ENCODE measurements around the gene RAB32. TPM values are rescaled to one million over a fixed set of nuclear protein-coding genes. Genes with fewer than 3 reads are reported as not detected.

Gene RAB32
- total RNA-seq, 1 donor from 2014 or later = 37.0 TPM

GRCh38 chr6:146592451-146592850, 48.8 kb downstream of the RAB32 start:
- no peaks in the 10 kb centered on the region for H3K36me3 Mint-ChIP-seq (ENCODE audit: low read depth, unreplicated experiment)
- no peak for DNase-seq (ENCODE audit: low spot score)
- H3K27me3 Mint-ChIP-seq (ENCODE audit: unreplicated experiment) = no peaks in the 10 kb centered on the region
- no peaks in the 10 kb centered on the region for H3K9me3 Mint-ChIP-seq (ENCODE audit: unreplicated experiment)
- H3K27ac Mint-ChIP-seq (ENCODE audit: unreplicated experiment) = no peak overlapping the region
- no peak overlapping the region for H3K4me3 Mint-ChIP-seq (ENCODE audit: unreplicated experiment)
- no peaks in the 10 kb centered on the region for H3K4me1 Mint-ChIP-seq (ENCODE audit: unreplicated experiment)
- TF ChIP-seq CTCF (IDR thresholded peaks at IDR 0.05; ENCODE audit: unreplicated experiment) = no peak

GRCh38 chr6:146593986-146594385, 50.4 kb downstream of the RAB32 start:
- no peak for DNase-seq (ENCODE audit: low spot score)
- H3K27ac Mint-ChIP-seq (ENCODE audit: unreplicated experiment) = no peak overlapping the region
- peaks cover under 1% of the 10 kb centered on the region for H3K27me3 Mint-ChIP-seq (ENCODE audit: unreplicated experiment)
- H3K4me1 Mint-ChIP-seq (ENCODE audit: unreplicated experiment) = peaks cover 2% of the 10 kb centered on the region
- no peak for TF ChIP-seq CTCF (IDR thresholded peaks at IDR 0.05; ENCODE audit: unreplicated experiment)
- no peaks in the 10 kb centered on the region for H3K9me3 Mint-ChIP-seq (ENCODE audit: unreplicated experiment)
- no peak overlapping the region for H3K4me3 Mint-ChIP-seq (ENCODE audit: unreplicated experiment)
- no peaks in the 10 kb centered on the region for H3K36me3 Mint-ChIP-seq (ENCODE audit: low read depth, unreplicated experiment)

GRCh38 chr6:146594495-146594894, 50.9 kb downstream of the RAB32 start:
- DNase-seq (ENCODE audit: low spot score) = no peak

GRCh38 chr6:146595972-146596731, 52.5 kb downstream of the RAB32 start:
- peaks cover 4% of the 10 kb centered on the region for H3K4me1 Mint-ChIP-seq (ENCODE audit: unreplicated experiment)

More at GRCh38 chr6:146594495-146594894, 50.9 kb downstream of the RAB32 start:
- no peaks in the 10 kb centered on the region for H3K36me3 Mint-ChIP-seq (ENCODE audit: low read depth, unreplicated experiment)
- no peaks in the 10 kb centered on the region for H3K9me3 Mint-ChIP-seq (ENCODE audit: unreplicated experiment)
- no peak for TF ChIP-seq CTCF (IDR thresholded peaks at IDR 0.05; ENCODE audit: unreplicated experiment)
- H3K4me1 Mint-ChIP-seq (ENCODE audit: unreplicated experiment) = peaks cover 4% of the 10 kb centered on the region
- H3K27me3 Mint-ChIP-seq (ENCODE audit: unreplicated experiment) = peaks cover 3% of the 10 kb centered on the region
- no peak overlapping the region for H3K4me3 Mint-ChIP-seq (ENCODE audit: unreplicated experiment)
- H3K27ac Mint-ChIP-seq (ENCODE audit: unreplicated experiment) = no peak overlapping the region

More at GRCh38 chr6:146595972-146596731, 52.5 kb downstream of the RAB32 start:
- no peaks in the 10 kb centered on the region for H3K36me3 Mint-ChIP-seq (ENCODE audit: low read depth, unreplicated experiment)
- TF ChIP-seq CTCF (IDR thresholded peaks at IDR 0.05; ENCODE audit: unreplicated experiment) = no peak
- no peaks in the 10 kb centered on the region for H3K9me3 Mint-ChIP-seq (ENCODE audit: unreplicated experiment)
- H3K4me3 Mint-ChIP-seq (ENCODE audit: unreplicated experiment) = no peak overlapping the region
- no peak for DNase-seq (ENCODE audit: low spot score)
- no peak overlapping the region for H3K27ac Mint-ChIP-seq (ENCODE audit: unreplicated experiment)
- peaks cover 3% of the 10 kb centered on the region for H3K27me3 Mint-ChIP-seq (ENCODE audit: unreplicated experiment)

All from endothelial cell (in vitro differentiated cells).